HTERT RPE-1 (cell line): Measurements from ENCODE around the gene SUV39H2.
"Not testable (repeated sequence)": the region's sequence is repeated elsewhere in the genome, so short reads cannot be mapped to it uniquely, and the experiment has no call there.

ENCODE experiments used
- in situ Hi-C: fragments of 300-500 bp; cut with MboI; formaldehyde crosslinking; loops from 4 replicates; pipeline ENCODE4 v1.14.3; 2020; ENCODE audit warnings: low sequenced_read_pairs

Gene SUV39H2

DNA sequence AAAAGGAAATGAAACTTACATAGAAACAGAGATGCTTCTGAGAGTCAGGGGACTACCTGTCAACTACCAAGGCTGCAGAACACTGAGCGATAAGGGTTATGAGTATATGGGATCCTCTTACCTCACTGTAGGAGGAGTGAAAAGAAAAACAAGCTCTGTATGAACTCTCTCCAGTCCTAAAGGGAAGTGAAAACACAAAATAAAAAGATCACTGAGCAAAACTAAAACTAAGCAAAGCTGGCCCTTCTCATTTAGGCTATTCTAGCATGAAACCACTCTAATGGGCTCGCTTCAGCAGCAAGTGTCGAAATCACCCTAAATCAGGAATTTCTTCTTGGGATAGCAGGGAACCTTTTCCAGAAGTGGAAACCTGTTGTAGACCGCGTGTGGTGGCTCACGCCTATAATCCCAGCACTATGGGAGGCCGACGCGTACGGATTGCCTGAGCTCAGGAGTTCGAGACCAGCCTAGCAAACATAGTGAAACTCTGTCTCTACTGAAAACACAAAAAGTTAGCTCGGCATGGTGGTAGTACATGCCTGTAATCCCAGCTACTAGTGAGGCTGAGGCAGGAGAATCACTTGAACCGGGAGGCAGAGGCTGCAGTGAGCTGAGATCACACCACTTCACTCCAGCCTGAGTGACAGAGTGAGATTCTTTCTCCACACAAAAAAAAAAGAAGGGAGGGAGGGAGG is 48.2 kb downstream of the SUV39H2 start:
- in situ Hi-C loops: no loop called here

DNA sequence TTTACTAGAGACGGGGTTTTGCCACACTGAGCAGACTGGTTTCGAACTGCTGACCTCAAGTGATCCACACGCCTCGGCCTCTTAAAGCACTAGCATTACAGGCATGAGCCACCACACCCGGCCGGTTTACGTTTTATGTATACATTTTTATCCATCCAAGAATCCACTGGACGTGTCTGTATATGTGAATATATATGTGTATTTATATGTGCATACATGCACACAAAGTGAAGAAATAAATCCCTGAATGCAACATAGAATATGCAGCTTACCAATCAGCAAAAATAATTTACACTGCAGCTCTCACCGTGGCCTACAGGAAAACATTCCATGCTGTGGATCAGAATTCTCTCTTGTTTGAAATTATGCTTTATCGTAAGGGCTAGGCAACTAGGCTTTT is 51.9 kb downstream of the SUV39H2 start:
- in situ Hi-C loops: no loop called here

DNA sequence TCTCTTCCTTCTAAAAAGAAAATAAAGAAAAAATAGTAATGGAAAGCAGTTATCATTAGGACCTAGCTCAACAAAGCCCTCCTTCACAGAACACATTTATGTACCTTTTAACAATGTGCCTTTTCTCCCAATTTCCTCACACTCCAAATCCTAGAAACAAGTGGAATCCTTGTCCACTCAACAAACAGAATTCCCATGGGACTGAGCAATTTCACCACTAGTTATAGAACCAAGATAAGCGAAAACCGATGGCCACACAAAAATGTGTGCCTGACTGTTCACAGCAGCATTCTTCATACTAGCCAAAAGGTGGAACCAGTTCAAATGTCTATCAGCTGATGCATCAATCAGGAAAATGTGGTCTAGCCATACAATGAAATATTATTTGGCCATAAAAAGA is 57.9 kb downstream of the SUV39H2 start:
- in situ Hi-C loops: no loop called here

DNA sequence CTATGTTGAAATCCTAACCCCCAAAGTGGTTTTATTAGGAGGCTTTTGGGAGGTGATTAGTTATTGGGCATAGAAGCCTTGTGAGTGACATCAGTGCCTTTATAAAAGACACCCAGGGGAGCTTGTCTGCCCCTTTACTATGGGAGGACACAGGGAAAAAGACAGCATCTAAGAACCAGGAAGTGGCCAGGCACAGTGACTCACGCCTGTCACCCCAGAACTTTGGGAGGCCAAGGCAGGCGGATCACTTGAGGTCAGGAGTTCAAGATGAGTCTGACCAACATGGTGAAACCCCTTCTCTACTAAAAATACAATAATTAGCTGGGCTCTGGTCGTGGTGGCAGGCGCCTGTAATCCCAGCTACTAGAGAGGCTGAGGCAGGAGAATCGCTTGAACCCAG is 60.3 kb downstream of the SUV39H2 start:
- in situ Hi-C loops: not testable (repeated sequence)

DNA sequence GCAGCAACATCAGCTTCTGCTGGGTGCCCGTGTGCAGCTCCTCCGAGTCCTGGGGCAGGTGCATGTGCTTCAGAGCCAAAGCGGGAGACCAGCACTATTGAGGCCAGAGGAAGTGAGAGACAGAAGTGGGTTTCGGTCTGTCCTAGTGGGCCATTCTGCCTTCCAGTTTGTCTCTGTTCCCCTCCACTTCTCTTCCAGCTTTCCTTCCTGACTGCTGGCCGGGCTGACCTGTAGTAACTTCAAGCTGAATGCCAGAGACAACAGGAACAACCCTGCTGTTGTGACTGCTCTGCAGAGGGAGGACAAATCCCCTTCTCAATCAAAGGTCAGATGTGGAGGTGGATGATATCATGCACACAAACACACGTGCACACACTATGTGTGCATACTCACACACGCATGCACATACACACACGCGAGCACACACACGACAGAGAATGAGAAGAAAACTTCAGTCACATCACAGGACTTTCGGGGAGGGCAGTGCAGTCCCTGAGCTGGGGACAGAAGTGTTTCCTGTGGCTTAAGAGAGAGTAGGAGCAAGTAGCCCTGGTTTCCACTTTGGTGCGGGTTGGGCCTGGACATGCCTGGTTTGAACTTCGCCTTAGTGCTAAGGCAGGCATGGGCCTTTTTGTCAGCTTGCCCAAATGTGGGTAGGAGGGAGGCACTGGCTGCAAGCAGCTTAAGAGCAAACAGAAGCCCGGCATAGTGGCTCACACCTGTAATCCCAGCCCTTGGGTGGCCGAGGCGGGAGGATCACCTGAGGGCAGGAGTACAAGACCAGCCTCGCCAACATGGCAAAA is 63.7 kb downstream of the SUV39H2 start:
- in situ Hi-C loops: not testable (repeated sequence)

DNA sequence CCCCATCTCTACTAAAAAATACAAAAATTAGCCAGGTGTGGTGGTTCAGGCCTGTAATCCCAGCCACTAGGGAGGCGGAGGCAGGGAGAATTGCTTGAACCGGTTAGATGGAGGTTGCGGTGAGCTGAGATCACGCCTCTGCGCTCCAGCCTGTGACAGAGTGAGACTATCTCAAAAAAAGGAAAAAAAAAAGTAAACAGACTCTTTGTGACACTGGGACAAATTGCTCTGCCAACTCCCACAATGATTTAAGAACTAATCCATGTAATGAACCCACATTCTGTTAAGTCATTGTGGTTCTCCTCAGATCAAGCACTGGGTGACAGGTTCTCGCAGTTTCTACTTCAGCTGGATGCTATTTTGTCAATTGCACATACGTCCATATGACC is 64.3 kb downstream of the SUV39H2 start:
- in situ Hi-C loops: not testable (repeated sequence)

DNA sequence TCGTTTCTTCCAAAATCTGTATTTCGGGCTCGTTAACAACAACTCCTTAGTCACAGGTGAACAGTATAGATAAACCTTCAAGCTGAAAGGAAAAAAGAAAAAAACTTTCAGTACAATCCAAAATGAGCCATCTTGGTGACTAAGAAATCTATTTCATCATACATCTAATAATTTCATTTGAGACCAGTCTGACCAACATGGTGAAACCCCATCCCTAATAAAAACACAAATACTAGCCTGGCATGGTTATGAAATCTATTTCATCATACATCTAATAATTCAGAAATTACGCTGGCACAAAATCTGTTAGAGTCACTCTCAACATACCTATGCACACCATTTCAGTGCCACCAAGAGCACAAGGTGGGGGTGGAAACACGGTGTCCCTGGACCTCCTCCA is 66.4 kb downstream of the SUV39H2 start:
- in situ Hi-C loops: no loop called here

DNA sequence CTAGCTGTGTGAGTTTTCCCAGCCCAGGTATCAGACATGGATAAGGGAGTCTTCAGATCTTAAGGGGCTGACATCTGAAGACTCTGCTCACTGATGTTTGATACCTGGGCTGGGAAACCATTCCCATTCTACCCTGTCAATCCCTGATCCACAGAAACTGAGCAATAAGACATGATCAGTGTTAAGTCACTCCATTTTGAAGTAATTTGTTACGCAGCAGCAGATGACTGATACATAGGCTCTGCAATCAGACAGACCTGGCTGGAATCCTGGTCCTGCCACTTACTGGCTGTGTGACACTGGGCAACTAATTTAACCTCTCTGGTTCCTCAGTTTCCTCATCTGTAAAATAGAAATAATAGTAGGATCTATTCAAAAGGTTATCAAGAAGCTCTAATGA is 68.6 kb downstream of the SUV39H2 start:
- in situ Hi-C loops: no loop called here

DNA sequence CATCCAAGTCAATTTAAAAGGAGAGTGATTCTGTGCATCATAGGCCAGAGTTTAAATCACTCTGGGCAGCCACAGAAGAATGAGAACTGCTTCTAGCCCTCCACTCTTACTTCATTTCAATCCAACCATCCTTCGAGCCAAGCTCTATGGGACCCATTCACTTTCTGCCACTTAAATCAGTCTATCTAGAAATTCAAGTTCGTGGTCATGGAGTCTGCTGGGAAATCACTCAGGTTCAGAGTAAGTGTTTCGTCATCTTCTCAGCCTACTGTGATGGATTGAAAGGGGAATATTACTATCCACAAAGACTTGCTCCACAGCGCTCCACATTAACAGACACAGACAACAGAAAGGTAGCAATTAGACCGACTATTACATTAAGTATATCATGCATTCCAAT is 70.6 kb downstream of the SUV39H2 start:
- in situ Hi-C loops: no loop called here

DNA sequence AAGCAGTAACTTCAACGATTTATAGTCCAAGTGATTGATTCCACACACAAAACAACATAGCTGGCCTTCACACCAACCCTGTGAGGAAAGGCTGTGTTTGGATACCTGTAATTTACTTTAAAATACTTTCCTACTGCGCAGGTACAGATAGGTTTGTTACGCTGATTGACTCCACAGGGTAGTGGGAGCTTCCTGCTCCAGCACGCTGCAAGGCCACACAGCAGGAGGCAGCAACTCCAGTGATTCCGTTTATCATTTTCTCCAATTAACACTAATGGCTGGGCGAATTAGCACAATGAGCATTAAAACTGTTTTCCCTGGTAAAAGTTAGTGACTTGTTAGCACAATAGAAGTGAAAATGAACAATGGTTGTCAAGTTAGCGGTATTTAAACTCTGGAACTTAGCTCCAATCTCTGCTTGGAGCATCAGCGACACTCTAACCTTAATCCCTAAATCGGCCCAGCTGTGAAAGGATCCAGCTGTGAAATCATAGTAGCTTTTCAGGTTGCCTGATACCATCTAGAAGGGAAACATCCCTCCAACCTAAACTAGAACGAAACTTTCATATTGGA is 74.3 kb downstream of the SUV39H2 start:
- in situ Hi-C loops: no loop called here

DNA sequence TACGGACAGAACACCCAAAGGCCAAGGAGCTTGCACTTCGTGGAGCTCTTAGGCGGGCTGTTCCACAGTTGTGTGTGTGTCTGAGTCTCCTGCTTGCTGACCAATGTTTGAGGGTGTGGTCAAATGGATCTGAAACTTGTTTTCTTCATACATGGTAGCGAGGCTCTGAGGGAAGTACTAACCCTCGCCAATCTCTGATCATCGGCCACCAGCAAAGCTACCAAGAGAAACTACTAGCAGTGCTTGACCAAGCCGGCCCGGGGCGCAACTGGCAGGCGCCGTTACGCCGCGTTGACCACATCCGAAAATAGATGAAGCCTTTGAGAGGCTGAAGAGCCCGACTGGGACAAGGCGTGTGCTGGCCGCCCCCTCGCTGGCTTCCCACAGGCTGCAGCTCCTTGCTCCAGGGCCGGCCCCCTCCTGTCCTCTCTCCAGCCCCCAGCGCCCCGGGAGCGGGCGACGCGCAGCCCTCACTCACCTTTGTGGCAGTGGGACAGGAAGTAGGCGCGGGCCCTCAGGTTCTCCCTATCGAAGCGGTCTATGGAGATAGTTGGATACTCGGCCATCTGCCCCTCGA is 74.8 kb downstream of the SUV39H2 start:
- in situ Hi-C loops: no loop called here
